Activated T-helper 1 cell treated with anti-CD3 and anti-CD28 coated beads, Interleukin-2, amount 50 U/mL, for 16 hours (primary cell): Measurements from ENCODE around the gene CCDC59.

Source experiments
- DNase-seq, 2 donors: peaks; one replicate each; pipeline ENCODE4 v3.0.0-alpha.2; 2020; ENCODE audit warnings: low read depth in 1 of 2, low spot score in 1 of 2

CCDC59 gene

DNA sequence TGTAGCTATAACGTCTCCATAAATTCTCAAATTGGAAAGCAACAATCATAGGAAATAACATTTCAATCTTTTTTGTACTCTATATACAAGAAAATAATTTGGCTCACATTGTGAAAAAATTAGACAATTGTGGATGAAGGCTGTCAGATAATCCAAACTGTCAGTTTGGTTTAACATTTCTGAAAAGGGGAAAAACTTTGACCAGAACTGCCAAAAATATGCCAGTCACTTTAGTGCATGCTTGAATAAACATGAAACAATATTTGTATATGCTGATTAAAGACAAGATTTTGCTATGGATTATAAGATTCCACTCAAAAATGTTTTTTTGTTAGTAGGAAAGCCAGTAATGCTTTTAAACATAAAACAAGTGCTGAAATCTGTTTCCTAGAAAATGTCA, 38.9 kb downstream of the CCDC59 start:
- no peak for DNase-seq

DNA sequence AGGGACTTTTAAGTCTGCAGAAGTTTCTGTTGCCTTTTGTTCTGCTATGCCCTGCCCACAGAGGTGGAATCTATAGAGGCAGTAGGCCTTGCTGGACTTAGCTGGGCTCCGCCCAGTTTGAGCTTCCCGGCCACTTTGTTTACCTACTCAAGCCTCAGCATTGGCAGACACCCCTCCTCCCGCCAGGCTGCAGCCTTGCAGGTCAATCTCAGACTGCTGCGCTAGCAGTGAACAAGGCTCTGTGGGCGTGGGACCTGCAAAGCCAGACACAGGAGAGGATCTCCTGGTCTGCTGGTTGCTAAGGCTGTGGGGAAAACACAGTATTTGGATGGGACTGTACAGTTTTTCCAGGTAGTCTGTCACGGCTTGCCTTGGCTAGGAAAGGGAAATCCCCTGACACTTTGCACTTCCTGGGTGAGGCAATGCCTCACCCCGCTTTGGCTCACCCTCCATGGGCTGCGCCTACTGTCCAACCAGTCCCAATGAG, 43.7 kb downstream of the CCDC59 start:
- DNase-seq, result no peak
